Caki2 (cell line): ENCODE data around the gene ST6GALNAC4. TPM values are rescaled to one million over a fixed set of nuclear protein-coding genes. Genes with fewer than 3 reads are reported as not detected.
"Not testable (repeated sequence)": the region's sequence is repeated elsewhere in the genome, so short reads cannot be mapped to it uniquely, and the experiment has no call there.

Experiments
- DNase-seq: peaks from one replicate; pipeline ENCODE4 v3.0.0-alpha.2; 2015; ENCODE audit warnings: low read depth
- in situ Hi-C: cut with HindIII; loops from 2 replicates; pipeline ENCODE4 v1.10.0; 2016; ENCODE audit warnings: low sequenced_read_pairs, low pct_unique_long_range_greater_than_20kb, mixed read lengths
- total RNA-seq: library from RNA; depleted of rRNA; stranded (reverse); fragments of >200 nt; shearing (Covaris generic); gene quantifications from 2 replicates; pipeline ENCODE4 v1.2.3, GENCODE V29; 2014; ENCODE audit warnings: low replicate concordance

Gene ST6GALNAC4
- total RNA-seq, 1 experiment from 2014 or later, result 18.1 TPM

DNA sequence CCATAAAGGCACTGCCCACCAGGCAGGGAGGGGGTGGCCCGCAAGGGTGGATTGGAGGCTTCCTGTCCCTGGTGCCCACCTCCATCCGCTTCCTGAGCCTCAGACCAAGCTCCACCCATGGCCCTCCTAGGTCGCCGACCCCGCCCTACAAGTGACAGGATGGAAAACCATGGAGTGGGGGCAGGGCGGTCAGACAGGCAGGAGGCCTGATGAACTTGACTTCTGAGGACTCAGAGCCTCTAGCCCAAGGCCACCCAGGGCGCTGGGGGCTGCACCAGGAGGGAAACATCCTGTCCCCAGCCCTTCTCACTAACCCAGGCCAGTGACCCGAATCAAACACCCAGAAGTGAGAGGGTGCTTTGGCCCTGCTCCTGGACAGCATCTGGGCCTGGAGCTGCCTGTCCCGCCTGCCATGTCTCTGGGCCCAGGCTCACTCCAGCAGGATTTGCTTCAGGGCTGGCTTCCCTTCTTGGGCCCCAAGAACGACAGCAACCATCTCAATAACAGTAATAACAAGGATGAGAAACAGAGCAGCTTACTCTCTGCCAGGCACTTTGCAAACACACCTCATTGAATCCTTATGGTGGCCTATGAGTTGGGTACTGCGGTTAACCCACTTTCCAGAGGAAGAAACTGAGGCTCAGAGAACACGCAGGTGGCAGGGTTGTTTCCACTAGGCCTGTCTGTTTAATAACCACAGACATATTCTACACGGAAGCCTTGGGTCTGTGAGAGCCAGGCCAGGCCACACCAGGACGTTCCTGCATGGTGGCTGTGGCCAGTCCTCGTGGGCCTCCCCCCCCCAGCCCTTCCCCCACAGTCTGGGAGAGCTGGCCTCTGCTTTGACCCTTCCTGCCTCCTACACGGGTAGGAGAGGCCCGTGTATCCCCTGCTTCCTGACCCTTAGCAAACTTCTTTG lies 13.0 kb downstream of the ST6GALNAC4 start:
- DNase-seq, result peak; percentile 67
- in situ Hi-C loops, result no loop called here

DNA sequence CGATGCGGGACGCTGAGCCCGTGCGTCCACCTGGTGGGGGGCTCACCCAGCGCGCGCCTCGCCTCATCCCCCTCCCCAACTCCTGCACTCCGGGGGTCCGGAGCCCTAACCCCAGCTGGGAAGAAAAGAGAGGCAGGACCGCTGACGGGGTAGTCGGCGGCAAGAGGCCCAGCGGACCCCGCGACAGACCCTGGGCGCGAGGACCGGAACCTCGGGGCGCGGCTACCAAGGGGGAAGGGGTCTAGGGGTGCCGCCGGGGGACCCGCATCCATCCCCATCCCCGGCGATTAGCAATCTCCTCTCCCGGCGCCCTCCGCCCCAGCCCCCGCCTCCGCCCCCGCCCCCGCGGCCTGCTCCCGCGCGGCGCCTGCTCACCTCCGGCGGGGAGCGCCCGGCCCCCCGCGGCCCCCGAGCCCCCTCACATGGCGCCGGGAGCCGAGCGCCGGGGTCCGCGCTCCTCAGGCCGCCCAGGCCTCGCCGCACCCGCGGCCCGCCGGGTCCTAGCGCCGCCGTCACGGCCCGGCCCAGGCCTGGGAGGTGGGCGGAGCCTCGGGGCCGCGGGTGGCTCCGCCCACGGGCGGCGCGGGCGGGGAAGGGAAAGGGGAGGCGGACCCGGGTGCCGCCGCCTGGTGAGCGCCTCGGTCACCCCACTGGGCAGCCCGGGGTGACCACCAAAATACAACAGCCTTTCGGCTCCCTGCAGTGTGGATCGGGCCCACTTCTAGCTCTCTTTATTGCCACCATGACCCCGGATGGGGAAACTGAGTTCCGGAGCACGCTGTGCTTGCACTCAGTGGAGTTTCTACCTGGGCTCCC lies 17.5 kb downstream of the ST6GALNAC4 start, which contains the start of gene ST6GALNAC6:
ST6GALNAC6 (minus strand) TSS at position 476 of the 816 bp plus-strand sequence. CDS start 1,622 bp downstream, outside the sequence.
- peak; percentile 54 for DNase-seq
- in situ Hi-C loops, result no loop called here

DNA sequence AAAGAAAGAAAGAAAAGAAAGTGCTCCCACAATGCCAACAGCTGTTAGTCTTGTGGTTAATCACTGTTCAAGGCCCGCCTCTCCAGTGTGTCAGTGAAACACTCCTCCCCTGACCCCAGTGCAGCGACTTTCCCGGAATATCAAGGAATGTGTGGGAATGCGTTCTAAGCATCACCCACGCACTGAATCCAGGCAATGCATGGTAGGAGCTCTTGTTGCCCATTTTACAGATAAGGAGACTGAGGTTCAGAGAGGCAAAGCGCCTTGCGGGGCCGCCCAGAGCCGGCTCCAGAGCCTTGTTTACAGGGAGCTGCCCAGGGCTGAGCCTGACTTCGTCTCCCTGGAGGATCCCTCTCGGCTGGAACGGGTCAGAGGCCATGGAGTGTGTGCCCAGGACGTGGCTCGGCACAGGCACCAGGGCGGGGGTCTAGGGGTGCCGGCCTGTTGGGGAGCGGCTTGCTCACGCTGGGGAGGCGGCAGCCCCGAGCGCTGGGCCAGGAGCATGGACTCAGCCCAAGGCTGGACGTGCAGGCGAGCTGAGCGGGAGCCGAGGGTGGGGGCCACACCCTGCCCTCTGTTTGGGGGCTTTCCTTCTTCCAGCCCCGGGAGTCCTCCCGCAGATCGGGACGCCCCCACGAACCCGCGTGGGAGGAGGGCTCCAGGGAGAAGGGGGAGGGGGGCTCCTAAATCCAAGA lies 18.3 kb downstream of the ST6GALNAC4 start:
- in situ Hi-C loops, result no loop called here

DNA sequence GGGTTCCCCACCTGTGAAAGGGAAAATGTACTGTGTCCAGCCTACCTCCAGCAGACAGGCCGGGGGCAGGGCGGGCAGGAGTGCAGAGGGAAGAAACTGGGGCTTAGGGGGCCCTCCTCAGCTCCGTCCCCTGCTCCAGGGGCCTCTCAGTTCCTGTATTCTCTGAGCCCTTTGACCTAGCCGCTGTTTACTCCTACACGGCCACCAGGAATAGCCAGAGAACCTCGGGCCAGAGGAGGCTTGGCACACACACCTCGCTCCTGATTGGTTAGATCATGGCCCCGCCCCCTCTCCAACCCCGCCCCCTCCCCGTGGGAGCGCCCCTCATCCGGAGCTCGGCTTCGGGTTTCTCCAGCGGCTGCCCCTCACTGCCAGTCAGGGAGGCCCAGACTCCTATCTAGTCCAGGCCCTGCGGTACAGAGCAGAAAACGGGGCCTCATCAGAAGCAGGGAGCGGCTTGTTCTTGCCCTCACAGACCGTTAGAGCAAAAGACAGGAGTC lies 19.6 kb downstream of the ST6GALNAC4 start:
- DNase-seq, result peak; percentile 46
- in situ Hi-C loops, result no loop called here

More for the DNA sequence above, 18.3 kb downstream of the ST6GALNAC4 start:
- peak; percentile 53 for DNase-seq

DNA sequence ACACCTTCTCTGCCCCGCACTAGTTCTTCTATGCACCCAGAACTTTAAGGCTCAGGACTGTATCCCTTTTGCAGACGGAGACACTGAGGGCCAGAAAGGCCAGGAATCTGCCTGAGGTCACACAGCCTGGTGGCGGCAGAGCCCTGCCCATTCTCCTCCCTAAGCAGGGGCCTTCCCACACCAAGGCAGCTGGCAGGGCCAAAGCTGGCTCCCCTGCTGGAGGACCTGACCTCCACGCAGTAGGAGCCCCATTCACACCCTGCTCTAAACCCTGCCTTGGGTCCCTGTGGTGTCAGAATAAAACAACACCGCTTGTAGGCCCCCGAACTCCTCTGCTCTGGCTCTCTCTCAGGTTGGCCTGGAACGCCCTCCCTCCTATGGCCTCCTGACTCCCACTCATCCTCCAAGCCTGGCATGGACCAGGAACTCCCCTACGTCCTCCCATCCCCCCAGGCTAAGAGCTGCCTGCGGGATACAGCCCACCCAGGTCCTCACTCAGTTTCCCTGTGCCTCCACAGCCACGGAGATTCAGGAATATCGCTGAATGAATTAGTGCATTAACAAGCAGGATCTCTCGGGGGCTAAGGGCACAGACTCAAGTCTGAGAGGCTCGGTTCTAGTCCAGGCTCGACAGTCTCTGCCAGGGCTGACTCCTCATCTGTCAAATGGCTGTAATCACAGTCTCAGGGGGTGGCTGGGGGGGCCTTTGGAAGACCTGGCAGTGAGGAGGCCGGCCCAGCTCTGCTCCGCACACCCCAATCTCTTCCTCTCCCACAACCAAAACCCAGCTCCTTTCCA lies 20.2 kb downstream of the ST6GALNAC4 start:
- in situ Hi-C loops, result no loop called here
- DNase-seq, result no peak

DNA sequence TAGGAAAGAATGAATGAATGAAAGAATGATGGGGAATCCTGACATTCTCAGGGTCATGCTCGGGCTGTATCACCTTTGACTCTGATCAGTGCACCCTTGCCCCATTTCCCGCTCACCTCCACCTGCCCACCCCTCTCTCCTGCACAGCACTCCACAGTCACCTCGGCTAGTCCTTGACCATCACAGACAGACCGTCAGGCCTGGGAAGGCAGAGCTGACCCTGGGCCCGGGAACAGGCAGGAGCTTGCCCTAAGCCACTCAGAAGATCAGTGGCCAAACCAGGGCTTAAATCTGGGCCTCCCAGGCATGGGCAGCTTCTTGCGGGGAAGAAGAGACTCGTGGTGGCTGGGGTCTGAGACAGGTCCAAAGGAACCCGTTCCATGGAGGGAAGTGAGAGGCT lies 21.0 kb downstream of the ST6GALNAC4 start:
- DNase-seq, result no peak
- in situ Hi-C loops, result no loop called here

DNA sequence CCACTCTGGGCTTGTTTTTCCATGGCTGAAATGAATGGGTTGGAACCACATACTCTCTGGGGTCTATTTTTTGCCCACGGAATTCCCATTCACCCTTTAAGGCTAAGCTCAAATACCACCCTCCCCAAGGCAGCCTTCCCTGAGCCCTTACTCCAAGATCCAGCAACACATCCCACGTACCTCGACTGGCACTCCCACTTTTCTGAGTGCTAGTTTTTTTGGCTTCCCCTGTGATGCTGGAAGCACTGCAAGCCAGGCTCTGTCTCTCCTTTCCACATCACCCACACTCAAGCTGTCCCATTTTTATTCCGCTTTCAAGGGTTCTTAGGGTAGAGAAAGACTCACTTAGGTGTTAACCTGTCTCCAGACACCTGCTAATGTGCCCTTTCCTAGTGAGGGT lies 23.4 kb downstream of the ST6GALNAC4 start:
- no peak for DNase-seq
- in situ Hi-C loops, result no loop called here

DNA sequence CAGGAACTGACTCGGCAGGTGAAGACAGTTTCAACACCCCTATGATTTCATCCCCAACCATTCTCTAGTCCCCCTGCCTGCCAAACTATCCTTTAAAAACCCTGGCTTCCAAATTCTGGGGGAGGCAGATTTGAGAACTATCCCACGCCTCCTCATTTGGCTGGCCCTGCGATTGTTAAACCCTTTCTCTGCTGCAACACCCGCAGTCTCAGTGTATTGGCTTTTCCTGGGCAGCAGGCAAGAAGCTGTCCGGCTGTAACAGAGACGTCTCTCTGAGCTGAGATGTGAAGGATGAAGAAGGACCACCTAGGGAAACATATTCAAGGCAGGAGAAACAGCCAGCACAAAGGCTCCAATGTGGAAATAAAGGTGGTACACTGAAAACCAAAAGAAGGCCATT lies 24.0 kb downstream of the ST6GALNAC4 start:
- in situ Hi-C loops, result no loop called here

DNA sequence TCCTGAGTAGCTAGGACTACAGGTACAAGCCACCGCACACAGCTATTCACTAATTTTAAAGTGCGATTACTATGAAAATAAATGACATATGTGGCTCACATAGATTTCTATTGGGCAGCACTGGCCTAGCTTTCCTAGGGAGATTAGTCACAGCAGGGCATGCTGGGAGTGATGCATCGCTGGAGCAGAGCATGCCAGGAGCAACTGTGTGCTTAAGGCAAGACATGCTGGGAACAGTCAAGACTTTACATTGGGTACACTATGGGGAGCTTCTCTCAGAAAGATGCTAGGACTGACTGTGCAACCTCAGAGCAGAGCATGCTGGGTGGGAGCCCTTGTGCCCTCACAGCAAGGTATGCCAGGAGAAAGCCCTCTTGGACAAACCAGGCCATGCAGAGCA lies 26.8 kb downstream of the ST6GALNAC4 start:
- no peak for DNase-seq
- in situ Hi-C loops, result no loop called here

More for the DNA sequence above, 24.0 kb downstream of the ST6GALNAC4 start:
- no peak for DNase-seq

DNA sequence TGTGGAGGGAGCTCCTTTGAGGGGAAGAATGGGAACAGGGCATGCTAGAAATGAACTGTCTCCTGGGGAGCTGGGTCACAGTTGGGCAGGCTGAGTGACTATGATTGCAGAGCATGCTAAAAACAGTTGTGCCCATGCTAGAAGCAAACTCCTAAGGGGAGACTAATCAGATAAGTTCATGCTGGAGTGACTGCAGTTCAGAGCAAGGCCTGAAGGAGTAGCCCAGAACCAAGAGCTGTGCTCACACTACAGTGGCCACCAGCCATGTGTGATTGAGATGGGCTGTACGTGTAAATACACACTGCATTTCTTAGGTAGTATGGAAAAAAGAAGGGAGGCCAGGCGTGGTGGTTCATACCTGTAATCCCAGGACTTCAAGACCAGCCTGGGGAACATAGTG lies 29.0 kb downstream of the ST6GALNAC4 start:
- DNase-seq, result no peak
- in situ Hi-C loops, result no loop called here

DNA sequence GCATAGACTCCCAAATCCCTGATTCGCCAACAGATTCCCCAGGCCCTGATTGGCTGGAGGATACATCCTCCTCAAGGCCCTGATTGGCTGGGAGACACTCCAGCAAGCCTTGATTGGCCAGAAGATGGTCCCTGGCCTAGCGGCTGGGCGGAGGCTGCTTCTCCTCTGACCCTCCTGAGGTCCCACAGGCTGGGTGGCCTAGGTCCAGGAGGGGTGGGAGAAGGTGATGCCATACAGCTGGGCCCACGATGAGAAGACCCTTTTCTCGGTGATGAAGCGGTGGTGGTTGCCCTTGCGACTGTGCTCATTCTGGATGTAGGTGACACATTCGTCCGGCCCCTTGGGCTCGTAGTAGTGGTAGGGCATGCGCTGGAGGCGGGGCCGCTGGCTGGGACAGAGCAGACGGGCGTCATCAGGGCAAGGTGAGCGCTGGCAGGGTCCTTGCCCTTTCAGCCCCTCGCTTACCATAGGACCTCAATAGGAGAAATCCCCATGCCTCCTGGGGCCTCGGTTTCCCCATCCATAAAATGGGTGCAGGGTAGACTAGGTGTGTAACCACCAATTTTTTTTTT lies 30.4 kb downstream of the ST6GALNAC4 start:
- no peak for DNase-seq
- in situ Hi-C loops, result no loop called here

DNA sequence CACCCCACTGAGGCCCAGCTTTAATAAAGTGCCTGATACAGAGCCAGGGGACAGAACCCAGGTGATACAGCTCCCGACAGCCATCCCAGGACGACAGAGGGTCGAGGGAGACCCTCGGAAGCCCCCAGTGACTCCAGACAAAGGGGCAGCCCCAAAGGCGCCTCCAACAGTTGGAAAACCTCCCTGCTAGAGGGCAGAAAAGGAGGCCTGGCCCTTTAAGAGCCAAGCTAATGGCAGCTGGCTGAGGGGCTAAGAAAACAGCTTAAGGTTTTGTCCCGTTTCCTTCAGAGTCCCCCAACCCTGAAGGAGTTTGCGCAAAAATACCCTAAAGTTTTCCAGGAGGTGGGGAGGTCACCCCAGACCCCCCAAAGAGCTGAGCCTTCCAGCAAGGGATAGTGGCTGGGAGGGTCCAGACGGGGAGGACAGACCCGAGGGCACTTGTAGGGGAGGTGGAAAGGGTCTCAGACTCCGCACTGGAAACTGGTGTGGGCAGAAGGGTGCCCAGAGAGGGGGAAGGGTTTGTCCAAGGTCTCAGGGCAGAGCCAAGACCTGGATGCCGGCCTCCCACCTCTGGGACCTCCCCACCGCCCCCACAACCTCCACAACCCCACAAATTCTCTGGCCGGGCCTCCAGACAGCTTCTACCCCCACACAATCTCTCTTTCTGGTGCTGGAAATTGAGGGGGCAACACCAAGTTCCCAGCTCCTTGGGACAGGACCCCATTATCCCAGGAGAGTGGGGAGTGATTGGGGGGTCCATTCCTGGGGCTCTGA lies 31.1 kb downstream of the ST6GALNAC4 start:
- no peak for DNase-seq
- in situ Hi-C loops, result no loop called here

DNA sequence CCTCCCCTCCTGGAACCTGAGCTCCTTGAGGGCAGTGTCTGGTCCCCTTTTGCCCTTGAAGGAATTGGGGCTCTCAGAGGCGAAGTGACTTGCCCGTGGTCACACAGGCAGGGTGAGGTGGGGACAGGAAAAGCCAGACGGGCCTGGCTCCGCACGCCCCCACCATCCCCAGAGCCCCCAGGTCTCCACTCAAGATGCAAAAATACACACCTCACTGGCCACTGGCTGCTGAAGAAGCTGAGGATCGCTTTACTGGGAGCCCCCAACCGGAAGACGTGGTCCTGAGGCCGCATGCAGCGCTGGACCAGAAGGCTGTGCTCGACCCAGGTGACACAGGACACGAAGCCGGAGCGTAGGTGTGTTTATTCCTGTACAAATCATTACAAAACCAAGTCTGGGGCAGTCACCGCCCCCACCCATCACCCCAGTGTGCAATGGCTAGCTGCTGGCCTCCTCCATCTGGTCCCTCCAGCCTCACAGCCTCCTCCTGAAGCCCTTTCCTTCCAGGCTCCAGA lies 31.8 kb downstream of the ST6GALNAC4 start:
- DNase-seq, result no peak
- in situ Hi-C loops, result no loop called here

DNA sequence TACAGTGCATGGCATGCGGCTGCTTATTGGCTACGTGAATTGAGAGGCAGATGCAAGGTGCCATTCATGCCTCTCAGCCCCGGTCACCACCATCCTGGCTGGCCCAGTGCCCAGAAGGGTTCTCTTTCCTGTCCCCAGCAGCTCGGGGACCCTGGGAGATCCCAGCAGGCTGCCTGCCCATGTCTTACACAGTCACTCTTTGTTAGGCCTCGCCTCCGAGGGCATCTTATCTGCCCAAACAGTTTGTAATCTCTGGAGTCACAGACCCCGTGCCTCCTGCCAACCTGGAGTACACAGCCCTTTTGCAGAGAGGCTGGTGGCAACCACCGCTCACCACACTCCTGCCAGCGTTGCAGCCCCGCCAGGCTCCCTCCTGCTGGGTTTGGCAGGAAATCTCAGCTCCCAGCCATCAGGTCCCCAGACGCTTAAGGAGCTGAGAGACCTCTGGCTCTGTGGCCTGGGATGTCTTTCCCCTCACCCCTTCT lies 32.4 kb downstream of the ST6GALNAC4 start:
- in situ Hi-C loops, result no loop called here
- no peak for DNase-seq

DNA sequence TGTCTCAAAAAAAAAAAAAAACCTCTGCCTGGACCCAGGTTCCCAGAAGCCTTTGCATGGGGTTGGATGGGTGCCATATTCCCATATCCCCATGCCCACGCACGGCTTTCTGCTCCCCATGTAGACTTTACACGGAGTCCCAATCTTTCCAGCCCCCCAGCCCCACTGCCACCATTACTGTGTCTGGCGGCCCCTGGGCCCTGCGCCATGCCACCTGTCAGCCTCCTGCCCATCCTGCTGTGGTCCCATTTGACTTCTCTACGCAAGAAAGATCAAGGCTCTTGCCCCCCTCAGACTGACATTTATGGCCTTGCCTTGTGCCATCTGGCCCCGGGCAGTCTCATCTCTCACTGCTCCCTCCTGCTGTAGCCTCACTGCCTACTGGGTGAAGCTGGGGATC lies 32.9 kb downstream of the ST6GALNAC4 start:
- in situ Hi-C loops, result no loop called here
- no peak for DNase-seq

DNA sequence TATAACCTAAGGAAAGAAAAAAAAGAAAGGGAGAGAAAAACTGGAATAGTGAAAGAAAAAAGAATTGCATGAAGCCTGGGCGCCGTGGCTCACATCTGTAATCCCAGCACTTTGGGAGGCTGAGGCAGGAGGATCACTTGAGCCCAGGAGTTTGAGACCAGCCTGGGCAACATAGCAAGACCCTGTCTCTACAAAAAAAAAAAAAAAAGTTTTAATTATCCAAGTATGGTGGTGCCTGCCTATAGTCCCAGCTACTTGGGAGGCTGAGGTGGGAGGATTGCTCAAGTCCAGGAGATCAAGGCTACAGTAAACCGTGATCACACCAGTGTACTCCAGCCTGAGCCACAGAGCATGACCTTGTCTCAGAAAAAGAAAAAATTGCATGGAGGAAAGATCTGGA lies 35.1 kb downstream of the ST6GALNAC4 start:
- in situ Hi-C loops, DNase-seq: not testable (repeated sequence)
